ENCODE results near the gene DGAT2.
A peak's percentile ranks its signal among the peaks of the same experiment; 100 is the strongest.

DGAT2 gene

GRCh38 chr11:75767793-75768111 lies 826 bp upstream of the DGAT2 start:
- DNase-seq (ENCODE audit: low spot score) (no peak), ATAC-seq (ENCODE audit: low read depth) (no peak)
- peak overlapping the region; percentile 42 for H3K4me3 ChIP-seq (ENCODE audit: severe bottlenecking)
- no peak overlapping the region for H3K27ac ChIP-seq (ENCODE audit: poor library complexity, severe bottlenecking)
- H3K27me3 ChIP-seq (ENCODE audit: insufficient read depth, poor library complexity, severe bottlenecking), result no peaks in the 10 kb centered on the region
- no peaks in the 10 kb centered on the region for H3K36me3 ChIP-seq (ENCODE audit: low read depth)
- TF ChIP-seq CTCF (IDR thresholded peaks at IDR 0.05; ENCODE audit: poor library complexity, severe bottlenecking), result no peak
- H3K9me3 ChIP-seq (ENCODE audit: severe bottlenecking), result no peaks in the 10 kb centered on the region
- H3K4me1 ChIP-seq (ENCODE audit: insufficient read depth, poor library complexity, severe bottlenecking), result peaks cover 7% of the 10 kb centered on the region

GRCh38 chr11:75768909-75769771 lies 562 bp downstream of the DGAT2 start:
- H3K9me3 ChIP-seq (ENCODE audit: severe bottlenecking), result no peaks in the 10 kb centered on the region
- H3K27ac ChIP-seq (ENCODE audit: poor library complexity, severe bottlenecking), result no peak overlapping the region
- peaks cover 3% of the 10 kb centered on the region for H3K4me1 ChIP-seq (ENCODE audit: insufficient read depth, poor library complexity, severe bottlenecking)
- no peak for TF ChIP-seq CTCF (IDR thresholded peaks at IDR 0.05; ENCODE audit: poor library complexity, severe bottlenecking)
- no peaks in the 10 kb centered on the region for H3K36me3 ChIP-seq (ENCODE audit: low read depth)
- peak overlapping the region; percentile 42 for H3K4me3 ChIP-seq (ENCODE audit: severe bottlenecking)
- ATAC-seq (ENCODE audit: low read depth), result 0 out of 3 replicates have a peak, but pooled peaks have one; percentile 3
- DNase-seq (ENCODE audit: low spot score), result no peak
- no peaks in the 10 kb centered on the region for H3K27me3 ChIP-seq (ENCODE audit: insufficient read depth, poor library complexity, severe bottlenecking)

GRCh38 chr11:75770102-75770501 lies 1.5 kb downstream of the DGAT2 start:
- Histone ChIP-seq H3K27me3 (ENCODE audit: insufficient read depth, poor library complexity, severe bottlenecking) (no peaks in the 10 kb centered on the region), H3K9me3 (ENCODE audit: severe bottlenecking) (no peaks in the 10 kb centered on the region), H3K36me3 (ENCODE audit: low read depth) (no peaks in the 10 kb centered on the region), H3K27ac (ENCODE audit: poor library complexity, severe bottlenecking) (no peak overlapping the region), H3K4me1 (ENCODE audit: insufficient read depth, poor library complexity, severe bottlenecking) (peaks cover 3% of the 10 kb centered on the region), H3K4me3 (ENCODE audit: severe bottlenecking) (no peak overlapping the region)
- no peak for TF ChIP-seq CTCF (IDR thresholded peaks at IDR 0.05; ENCODE audit: poor library complexity, severe bottlenecking)
- no peak for ATAC-seq (ENCODE audit: low read depth)
- no peak for DNase-seq (ENCODE audit: low spot score)

GRCh38 chr11:75771646-75772410 lies 3.2 kb downstream of the DGAT2 start:
- Histone ChIP-seq H3K4me1 (ENCODE audit: insufficient read depth, poor library complexity, severe bottlenecking) (peaks cover 3% of the 10 kb centered on the region), H3K4me3 (ENCODE audit: severe bottlenecking) (no peak overlapping the region), H3K36me3 (ENCODE audit: low read depth) (no peaks in the 10 kb centered on the region), H3K27ac (ENCODE audit: poor library complexity, severe bottlenecking) (no peak overlapping the region), H3K27me3 (ENCODE audit: insufficient read depth, poor library complexity, severe bottlenecking) (no peaks in the 10 kb centered on the region), H3K9me3 (ENCODE audit: severe bottlenecking) (no peaks in the 10 kb centered on the region)
- TF ChIP-seq CTCF (IDR thresholded peaks at IDR 0.05; ENCODE audit: poor library complexity, severe bottlenecking), result no peak
- DNase-seq (ENCODE audit: low spot score) (peak; percentile 51), ATAC-seq (ENCODE audit: low read depth) (peak; percentile 66)
